ENCODE data around the gene IL1RAP. TPM values are rescaled to one million over a fixed set of nuclear protein-coding genes. Genes with fewer than 3 reads are reported as not detected.
"Not testable (repeated sequence)": the region's sequence is repeated elsewhere in the genome, so short reads cannot be mapped to it uniquely, and the experiment has no call there.

IL1RAP gene
- total RNA-seq, 2 experiments from 2014 or later: 14.2 to 15.2 TPM

DNA sequence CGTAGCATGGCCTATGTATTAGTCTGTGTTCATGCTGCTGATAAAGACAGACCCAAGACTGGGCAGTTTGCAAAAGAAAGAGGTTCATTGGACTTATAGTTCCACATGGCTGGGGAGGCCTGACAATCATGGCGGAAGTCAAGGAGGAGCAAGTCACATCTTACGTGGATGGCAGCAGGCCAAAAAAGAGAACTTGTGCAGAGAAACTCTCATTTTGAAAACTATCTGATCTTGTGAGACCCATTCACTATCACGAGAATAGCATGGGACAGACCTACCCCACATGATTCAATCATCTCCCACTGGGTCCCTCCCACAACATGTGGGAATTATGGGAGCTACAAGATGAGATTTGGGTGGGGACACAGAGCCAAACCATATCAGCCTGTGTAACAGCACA, 4.6 kb downstream of the IL1RAP start:
- Mint-ChIP-seq H3K4me1 (peaks cover 30% of the 10 kb centered on the region), H3K36me3 (ENCODE audit: low read depth) (peaks cover 48% of the 10 kb centered on the region)
- H3K9me3 Mint-ChIP-seq, CTCF ChIA-PET, POLR2A ChIA-PET, DNase-seq, H3K27ac Mint-ChIP-seq, H3K4me3 Mint-ChIP-seq, H3K27me3 Mint-ChIP-seq: not testable (repeated sequence)

DNA sequence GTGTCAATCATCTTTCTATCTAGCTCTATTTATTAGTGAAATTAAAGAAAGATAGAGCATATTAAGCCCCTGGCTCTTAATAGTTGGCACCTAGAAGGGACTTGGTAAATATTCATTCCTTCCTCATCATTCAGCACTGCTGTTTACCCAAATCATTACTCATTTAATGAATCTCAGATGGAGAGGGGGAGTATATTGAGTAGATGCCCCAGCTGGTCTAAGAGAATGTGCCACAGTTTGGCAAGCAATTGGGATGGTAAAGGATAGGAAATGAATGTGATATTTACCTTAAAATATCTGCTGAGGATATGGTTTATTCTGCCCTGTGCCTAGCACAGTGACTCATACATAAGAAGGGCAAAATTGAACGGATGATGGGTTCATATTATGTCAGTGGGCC, 6.0 kb downstream of the IL1RAP start:
- Mint-ChIP-seq H3K4me1 (peaks cover 28% of the 10 kb centered on the region), H3K9me3 (peaks cover 5% of the 10 kb centered on the region), H3K4me3 (no peak overlapping the region), H3K36me3 (ENCODE audit: low read depth) (peaks cover 51% of the 10 kb centered on the region), H3K27ac (no peak overlapping the region), H3K27me3 (no peaks in the 10 kb centered on the region)
- no peak for DNase-seq
- ChIA-PET POLR2A (no interaction called here), CTCF (no interaction called here)

DNA sequence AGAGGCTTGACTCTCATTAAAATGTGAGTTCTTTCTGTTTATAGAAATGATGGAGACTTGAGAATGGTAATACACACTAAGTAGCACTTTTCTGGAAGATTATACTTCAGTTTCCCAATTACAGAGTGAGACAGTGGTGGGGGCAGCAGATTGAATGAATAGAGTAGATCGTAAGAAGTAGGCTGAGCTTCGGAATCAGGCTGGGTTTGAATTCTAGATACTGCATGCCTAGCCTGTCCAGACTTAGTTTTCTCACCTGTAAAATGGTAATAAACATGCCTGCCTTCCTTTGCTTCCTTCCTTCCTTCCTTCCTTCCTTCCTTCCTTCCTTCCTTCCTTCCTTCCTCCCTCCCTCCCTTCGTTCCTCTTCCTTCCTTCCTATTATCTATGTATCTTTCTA, 8.1 kb downstream of the IL1RAP start:
- H3K9me3 Mint-ChIP-seq: peaks cover 5% of the 10 kb centered on the region
- ChIA-PET CTCF (no interaction called here), POLR2A (no interaction called here)
- H3K36me3 Mint-ChIP-seq (ENCODE audit: low read depth): peaks cover 38% of the 10 kb centered on the region
- no peak overlapping the region for H3K4me3 Mint-ChIP-seq
- DNase-seq: no peak
- H3K27me3 Mint-ChIP-seq: no peaks in the 10 kb centered on the region
- H3K27ac Mint-ChIP-seq: no peak overlapping the region
- H3K4me1 Mint-ChIP-seq: peaks cover 15% of the 10 kb centered on the region

DNA sequence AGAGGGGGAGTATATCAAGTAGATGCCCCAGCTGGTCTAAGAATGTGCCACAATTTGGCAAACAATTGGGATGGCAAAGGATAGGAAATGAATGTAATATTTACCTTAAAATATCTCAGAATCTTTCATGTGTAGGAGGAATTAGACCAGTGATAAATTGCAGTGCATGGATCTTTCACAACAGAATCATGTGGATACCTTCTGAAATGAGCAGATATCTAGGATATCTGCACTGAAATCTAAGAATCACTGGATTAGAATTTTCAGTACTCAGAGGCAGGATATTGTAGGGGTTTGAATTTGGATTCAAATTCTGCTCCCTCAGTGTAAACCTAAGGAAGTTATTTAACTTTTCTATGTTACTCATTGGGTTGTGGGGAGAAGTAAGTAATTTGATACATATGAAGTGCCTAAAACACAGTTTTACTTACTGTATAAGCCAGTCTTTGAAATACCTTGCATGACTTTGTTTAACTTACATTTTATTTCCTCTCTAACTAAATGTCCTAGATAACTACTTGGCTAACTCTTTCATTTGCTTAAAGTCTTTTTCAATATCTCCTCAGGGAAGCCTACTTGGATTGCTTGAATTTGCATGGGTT, 8.8 kb downstream of the IL1RAP start:
- POLR2A ChIA-PET: no interaction called here
- DNase-seq: no peak
- Mint-ChIP-seq H3K27ac (no peak overlapping the region), H3K4me1 (peaks cover 7% of the 10 kb centered on the region), H3K9me3 (peaks cover 5% of the 10 kb centered on the region), H3K36me3 (ENCODE audit: low read depth) (peaks cover 33% of the 10 kb centered on the region), H3K27me3 (no peaks in the 10 kb centered on the region), H3K4me3 (no peak overlapping the region)
- CTCF ChIA-PET: no interaction called here

DNA sequence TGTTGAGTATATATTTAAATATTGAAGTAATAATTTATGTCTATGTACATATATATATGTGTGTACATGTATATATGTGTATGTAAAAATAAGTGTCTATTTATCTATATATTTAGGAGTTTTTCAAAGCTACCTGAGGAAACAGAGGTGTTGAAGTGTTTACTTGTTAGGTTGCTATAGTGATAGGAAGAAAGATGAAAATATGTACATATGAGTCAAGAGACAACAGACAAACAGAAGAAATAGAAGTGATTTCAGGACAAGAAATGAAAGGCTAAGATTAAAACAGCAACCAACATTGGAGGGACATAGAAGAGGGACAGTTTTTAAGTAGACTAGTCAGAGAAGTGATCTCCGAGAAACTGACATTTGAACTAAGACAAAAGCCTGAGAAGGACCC, 11.1 kb downstream of the IL1RAP start:
- no peak for DNase-seq
- Mint-ChIP-seq H3K9me3 (peaks cover 2% of the 10 kb centered on the region), H3K4me3 (no peak overlapping the region), H3K4me1 (peaks cover 5% of the 10 kb centered on the region), H3K27ac (no peak overlapping the region), H3K27me3 (no peaks in the 10 kb centered on the region), H3K36me3 (ENCODE audit: low read depth) (peaks cover 29% of the 10 kb centered on the region)
- ChIA-PET POLR2A (no interaction called here), CTCF (no interaction called here)

DNA sequence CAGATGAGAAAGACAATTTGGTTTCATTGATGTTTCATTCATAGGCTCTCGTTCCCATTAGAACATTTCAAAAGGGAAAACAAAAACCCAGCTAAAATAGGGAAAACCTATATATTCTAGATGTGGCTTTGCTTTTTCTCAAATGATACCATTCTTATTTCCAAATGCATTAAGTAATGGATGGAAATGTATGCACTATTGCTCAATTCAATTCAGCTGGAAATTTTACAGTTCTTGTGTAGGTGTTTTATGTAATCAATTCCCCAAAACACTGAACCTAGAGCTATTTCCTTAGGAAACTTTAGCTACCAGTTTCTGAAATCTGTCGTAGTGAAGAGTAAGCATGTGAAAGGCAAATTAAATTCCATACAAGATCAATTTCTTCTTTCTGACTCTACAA, 11.7 kb downstream of the IL1RAP start:
- POLR2A ChIA-PET: no interaction called here
- Mint-ChIP-seq H3K27ac (no peak overlapping the region), H3K36me3 (ENCODE audit: low read depth) (peaks cover 34% of the 10 kb centered on the region), H3K4me1 (peaks cover 5% of the 10 kb centered on the region), H3K9me3 (peaks cover 2% of the 10 kb centered on the region), H3K4me3 (no peak overlapping the region), H3K27me3 (no peaks in the 10 kb centered on the region)
- no peak for DNase-seq
- CTCF ChIA-PET: interaction anchor here (1.1 kb wide), 1 partner anchor 12 kb away, joined by 3 read pairs; the partner anchor contains the start of gene IL1RAP

DNA sequence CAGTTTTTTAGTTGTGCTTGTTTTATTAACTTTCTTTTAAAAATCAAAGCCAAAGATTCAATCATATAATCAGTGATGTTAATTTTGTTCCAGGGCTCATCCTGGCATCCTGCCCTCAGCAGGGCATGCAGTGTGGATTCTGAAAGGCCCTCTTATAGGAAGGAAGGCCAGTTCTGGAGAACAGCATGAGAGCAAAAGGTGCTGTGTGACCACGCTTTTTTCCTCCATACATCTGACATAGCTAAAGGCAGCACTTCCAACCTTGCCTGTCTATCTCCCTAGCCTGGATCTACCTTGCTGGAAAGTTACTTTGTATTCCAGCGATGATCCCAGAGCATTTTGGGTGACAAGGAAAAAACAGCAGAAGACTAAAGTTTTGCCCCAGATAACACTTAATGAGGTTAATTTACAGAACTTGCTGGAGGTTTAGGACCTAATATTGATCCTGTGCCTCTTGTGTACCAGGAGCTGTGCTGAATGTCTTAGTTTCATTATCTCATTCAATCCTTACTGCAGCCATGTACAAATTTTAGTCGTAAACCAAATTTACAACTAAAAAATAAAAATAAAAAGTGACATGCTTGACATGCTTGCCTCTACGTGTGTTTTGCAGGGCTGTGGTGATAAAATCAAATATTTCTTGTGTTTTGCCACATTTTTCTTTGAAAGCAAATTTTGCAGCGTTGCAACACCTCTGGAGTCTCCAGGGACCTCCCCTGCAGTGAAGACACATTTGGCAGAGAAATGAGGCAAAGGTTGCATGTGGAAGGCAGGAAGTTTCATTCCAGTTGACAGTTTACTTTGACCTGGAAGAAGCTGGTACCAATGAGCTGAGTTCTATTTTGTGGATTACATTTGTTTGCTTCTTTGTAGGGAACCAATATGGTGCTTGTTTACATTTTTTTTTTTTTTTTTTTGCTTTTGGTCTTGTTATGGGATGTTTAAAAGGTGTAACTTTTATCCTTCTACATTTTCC, 13.2 kb downstream of the IL1RAP start:
- peaks cover 5% of the 10 kb centered on the region for H3K4me1 Mint-ChIP-seq
- no peaks in the 10 kb centered on the region for H3K27me3 Mint-ChIP-seq
- CTCF ChIA-PET: no interaction called here
- POLR2A ChIA-PET: interaction anchor here (1.5 kb wide), 1 partner anchor 12 kb away, joined by 4 read pairs; no protein-coding TSS in a partner anchor
- H3K27ac Mint-ChIP-seq: no peak overlapping the region
- H3K9me3 Mint-ChIP-seq: peaks cover 2% of the 10 kb centered on the region
- H3K36me3 Mint-ChIP-seq (ENCODE audit: low read depth): peaks cover 34% of the 10 kb centered on the region
- no peak for DNase-seq
- H3K4me3 Mint-ChIP-seq: no peak overlapping the region

DNA sequence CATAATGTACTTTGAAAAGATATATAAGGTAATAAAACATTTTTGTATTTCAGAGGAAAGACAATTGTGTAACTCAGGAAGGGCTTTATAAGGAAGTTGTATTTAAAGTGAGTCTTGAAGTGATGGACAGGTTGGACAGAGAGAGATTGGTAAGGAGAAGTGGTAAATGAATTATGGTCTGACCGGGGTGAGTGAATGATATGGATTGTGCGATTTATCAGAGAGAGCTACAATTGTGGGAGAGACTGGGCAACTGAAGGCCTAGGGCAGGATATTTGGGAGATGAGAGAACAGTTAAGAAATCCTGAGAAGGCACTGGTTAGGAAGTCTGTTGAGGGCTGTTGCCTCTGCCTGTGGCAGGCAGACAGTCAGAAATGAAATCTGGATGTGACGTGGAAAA, 14.8 kb downstream of the IL1RAP start:
- Mint-ChIP-seq H3K27ac (no peak overlapping the region), H3K4me1 (peaks cover 9% of the 10 kb centered on the region), H3K36me3 (ENCODE audit: low read depth) (peaks cover 36% of the 10 kb centered on the region), H3K9me3 (no peaks in the 10 kb centered on the region), H3K27me3 (no peaks in the 10 kb centered on the region), H3K4me3 (no peak overlapping the region)
- CTCF ChIA-PET: no interaction called here
- no peak for DNase-seq
- POLR2A ChIA-PET: no interaction called here

DNA sequence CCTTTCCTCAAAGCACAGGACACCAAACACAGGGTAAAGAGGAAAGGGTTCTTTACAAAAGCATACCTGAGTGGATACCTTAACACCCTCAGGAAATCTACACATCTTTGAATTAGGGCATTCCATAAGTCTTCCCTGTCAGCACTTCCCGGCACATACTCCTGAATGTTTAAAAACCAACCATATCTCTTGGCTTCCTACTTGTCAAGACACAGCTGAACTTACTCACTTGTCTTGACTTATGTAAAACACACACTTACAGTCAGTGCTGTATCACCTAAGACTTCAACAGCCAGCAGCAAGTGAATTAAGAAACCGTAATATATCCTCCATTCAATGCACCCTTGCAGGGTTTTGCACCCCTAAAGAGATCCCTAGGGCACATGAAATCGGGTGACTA, 17.5 kb downstream of the IL1RAP start:
- no peaks in the 10 kb centered on the region for H3K27me3 Mint-ChIP-seq
- no peaks in the 10 kb centered on the region for H3K9me3 Mint-ChIP-seq
- ChIA-PET CTCF (interaction anchor here (0.7 kb wide), 1 partner anchor 17 kb away, joined by 3 read pairs; no protein-coding TSS in a partner anchor), POLR2A (interaction anchor here (0.8 kb wide), 1 partner anchor 17 kb away, joined by 3 read pairs; the partner anchor contains the start of gene IL1RAP)
- no peak overlapping the region for H3K4me3 Mint-ChIP-seq
- no peak for DNase-seq
- peaks cover 26% of the 10 kb centered on the region for H3K4me1 Mint-ChIP-seq
- H3K36me3 Mint-ChIP-seq (ENCODE audit: low read depth): peaks cover 46% of the 10 kb centered on the region
- H3K27ac Mint-ChIP-seq: no peak overlapping the region

DNA sequence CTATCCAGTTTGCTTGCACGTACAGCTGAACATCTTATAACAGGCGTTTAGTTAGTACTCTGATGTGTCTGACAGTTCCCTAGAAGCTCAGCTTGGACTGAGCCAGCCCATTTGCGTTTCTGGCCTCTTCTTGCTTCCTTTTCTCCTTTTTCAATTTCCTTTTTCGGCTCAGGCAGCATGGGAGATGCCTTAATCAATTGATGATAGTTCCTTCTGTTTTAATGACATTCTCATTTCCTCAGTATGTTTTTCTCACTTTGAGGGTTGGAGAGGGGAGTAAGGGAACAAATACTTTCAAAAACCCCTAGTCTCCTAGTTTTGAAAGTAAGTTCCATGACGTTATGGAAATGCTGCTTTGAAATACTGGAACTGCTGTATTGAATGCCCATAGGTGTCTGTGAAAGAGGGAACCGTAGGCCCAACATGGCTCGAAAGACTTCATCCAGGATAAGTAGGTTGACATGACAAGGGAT, 18.9 kb downstream of the IL1RAP start:
- Mint-ChIP-seq H3K4me3 (no peak overlapping the region), H3K9me3 (no peaks in the 10 kb centered on the region), H3K4me1 (peaks cover 27% of the 10 kb centered on the region), H3K27ac (no peak overlapping the region), H3K27me3 (no peaks in the 10 kb centered on the region), H3K36me3 (ENCODE audit: low read depth) (peaks cover 47% of the 10 kb centered on the region)
- ChIA-PET CTCF (interaction anchor here (0.6 kb wide), 1 partner anchor 188 kb away, joined by 3 read pairs; no protein-coding TSS in a partner anchor), POLR2A (no interaction called here)
- no peak for DNase-seq

DNA sequence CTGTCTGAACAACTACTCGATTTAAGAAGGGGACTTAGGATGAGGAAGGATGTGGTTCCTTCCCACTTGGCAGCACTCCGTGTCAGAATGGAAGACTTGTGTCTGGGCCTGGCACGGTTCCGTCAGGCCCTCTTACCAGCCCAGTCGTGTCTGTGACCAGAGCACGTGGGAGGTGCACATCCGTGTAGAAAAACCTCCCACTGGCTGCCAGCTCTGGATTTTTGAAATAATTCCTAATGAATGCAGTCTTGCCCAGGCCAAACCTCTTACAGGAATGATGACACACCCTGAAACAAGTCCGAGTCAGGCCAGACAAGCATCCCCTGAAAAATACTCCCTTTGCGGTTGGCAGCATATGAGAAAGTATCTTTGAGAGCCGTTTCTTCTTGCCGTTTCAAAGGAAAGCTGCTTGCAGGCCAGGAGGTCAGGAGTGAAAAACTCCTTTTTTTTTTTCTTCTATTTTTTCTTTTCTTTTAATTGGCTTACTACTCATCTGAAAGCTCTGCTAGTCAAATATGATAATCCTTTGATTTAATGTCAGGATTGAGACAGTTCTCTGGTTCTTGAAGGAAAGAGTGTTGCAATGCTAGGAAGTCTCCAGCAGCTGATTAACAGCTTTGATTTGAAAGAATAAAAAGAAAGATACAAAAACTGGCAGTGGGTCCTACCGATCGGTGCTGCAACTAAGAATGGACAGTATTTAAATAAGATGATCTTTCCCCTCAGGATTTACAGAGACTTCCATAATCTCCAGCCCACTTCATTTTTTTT, 19.8 kb downstream of the IL1RAP start:
- no peak overlapping the region for H3K27ac Mint-ChIP-seq
- H3K27me3 Mint-ChIP-seq: no peaks in the 10 kb centered on the region
- POLR2A ChIA-PET: interaction anchor here (2.0 kb wide), 1 partner anchor 20 kb away, joined by 6 read pairs; no protein-coding TSS in a partner anchor
- H3K36me3 Mint-ChIP-seq (ENCODE audit: low read depth): peaks cover 47% of the 10 kb centered on the region
- no peaks in the 10 kb centered on the region for H3K9me3 Mint-ChIP-seq
- no peak for DNase-seq
- H3K4me3 Mint-ChIP-seq: no peak overlapping the region
- H3K4me1 Mint-ChIP-seq: peaks cover 35% of the 10 kb centered on the region
- CTCF ChIA-PET: no interaction called here

DNA sequence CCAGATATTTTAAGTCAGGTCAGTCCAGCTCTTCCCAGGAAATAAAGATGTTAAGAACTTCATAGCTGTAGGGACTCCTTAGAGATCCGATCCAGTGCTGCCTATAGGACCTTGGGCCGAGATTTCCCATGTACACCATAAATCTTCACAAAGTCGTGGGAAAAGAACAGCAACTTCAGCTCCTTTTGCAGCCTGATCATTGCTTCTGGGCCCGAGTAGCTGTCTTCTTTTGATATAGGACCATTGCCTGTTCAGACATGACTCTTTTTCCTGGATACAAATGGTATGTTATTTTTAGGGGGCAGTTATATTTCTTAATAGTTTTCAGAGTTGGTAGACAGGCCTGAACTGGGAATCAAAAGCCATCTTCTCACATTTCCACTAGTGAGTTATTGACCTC, 20.5 kb downstream of the IL1RAP start:
- CTCF ChIA-PET: interaction anchor here (2.0 kb wide), 1 partner anchor 20 kb away, joined by 6 read pairs; no protein-coding TSS in a partner anchor
- no peaks in the 10 kb centered on the region for H3K27me3 Mint-ChIP-seq
- POLR2A ChIA-PET: interaction anchor here (2.0 kb wide), 1 partner anchor 21 kb away, joined by 6 read pairs; no protein-coding TSS in a partner anchor
- DNase-seq: no peak
- H3K9me3 Mint-ChIP-seq: no peaks in the 10 kb centered on the region
- peaks cover 45% of the 10 kb centered on the region for H3K36me3 Mint-ChIP-seq (ENCODE audit: low read depth)
- H3K4me1 Mint-ChIP-seq: peaks cover 36% of the 10 kb centered on the region
- H3K27ac Mint-ChIP-seq: no peak overlapping the region
- H3K4me3 Mint-ChIP-seq: no peak overlapping the region

DNA sequence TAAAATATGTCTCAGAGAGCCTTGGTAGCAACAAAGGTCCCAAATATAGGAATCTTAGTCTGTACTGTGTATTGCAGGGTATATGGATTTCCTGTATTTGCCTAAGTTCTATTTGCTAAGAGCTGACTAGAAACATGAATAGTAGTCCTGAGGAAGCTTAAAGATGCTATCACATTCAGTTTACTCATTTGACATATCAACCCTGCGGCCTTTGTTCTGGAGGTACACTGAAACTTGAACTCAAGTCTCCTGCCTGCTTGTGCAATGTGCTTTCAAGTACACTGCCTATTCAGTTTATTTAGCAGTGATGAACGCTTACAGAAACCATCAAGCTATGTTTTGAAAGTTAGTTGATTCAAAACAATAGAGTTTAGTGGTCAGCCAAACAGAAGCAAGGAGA, 21.1 kb downstream of the IL1RAP start:
- Mint-ChIP-seq H3K9me3 (no peaks in the 10 kb centered on the region), H3K27ac (no peak overlapping the region), H3K27me3 (no peaks in the 10 kb centered on the region), H3K4me3 (no peak overlapping the region), H3K36me3 (ENCODE audit: low read depth) (peaks cover 47% of the 10 kb centered on the region), H3K4me1 (peaks cover 36% of the 10 kb centered on the region)
- ChIA-PET POLR2A (interaction anchor here (2.0 kb wide), 1 partner anchor 22 kb away, joined by 6 read pairs; no protein-coding TSS in a partner anchor), CTCF (interaction anchor here (2.0 kb wide), 1 partner anchor 20 kb away, joined by 6 read pairs; no protein-coding TSS in a partner anchor)
- DNase-seq: no peak
